HEK293T (cell line): ENCODE data around the gene DGKD.

Experiments
- CTCF ChIA-PET: fragments of 350-600 bp; formaldehyde crosslinking; extraction: SDS; loops from one replicate; lab custom pipeline; 2021; ENCODE audit warnings: antibody characterized with exemption, inconsistent platforms; lab: Yijun Ruan, JAX
- POLR2A ChIA-PET: fragments of 350-600 bp; formaldehyde crosslinking; extraction: SDS; loops from one replicate; lab custom pipeline; 2020; ENCODE audit warnings: antibody characterized with exemption, inconsistent platforms; lab: Yijun Ruan, JAX
- DNase-seq: peaks from one replicate; pipeline ENCODE4 v3.0.0; 2012; ENCODE audit warnings: mixed read lengths; ENCODE audit errors: extremely low spot score
- ARNT ChIP-seq: fragments of 450-650 bp; IDR thresholded peaks from 2 replicates; pipeline ENCODE4 v1.6.1; 2017; ENCODE audit warnings: mild to moderate bottlenecking
- BHLHE40 ChIP-seq: fragments of 450-650 bp; IDR thresholded peaks from 2 replicates; pipeline ENCODE4 v1.6.1; 2016; ENCODE audit warnings: mild to moderate bottlenecking, moderate library complexity, borderline replicate concordance
- CTBP1 ChIP-seq: fragments of 450-650 bp; IDR thresholded peaks from 2 replicates; pipeline ENCODE4 v1.6.1; 2016; ENCODE audit warnings: borderline replicate concordance
- ELF4 ChIP-seq: fragments of 450-650 bp; IDR thresholded peaks from 2 replicates; pipeline ENCODE4 v1.6.1; 2017; ENCODE audit warnings: antibody characterized with exemption
- FOXA1 ChIP-seq: fragments of 450-650 bp; IDR thresholded peaks from 2 replicates; pipeline ENCODE4 v1.6.1; 2016; ENCODE audit warnings: mild to moderate bottlenecking
- FOXK2 ChIP-seq: fragments of 450-650 bp; IDR thresholded peaks from 2 replicates; pipeline ENCODE4 v1.6.1; 2016; ENCODE audit warnings: mild to moderate bottlenecking
- FOXM1 ChIP-seq: fragments of 450-650 bp; IDR thresholded peaks from 2 replicates; pipeline ENCODE4 v1.6.1; 2017; ENCODE audit warnings: mild to moderate bottlenecking, borderline replicate concordance
- HDGF ChIP-seq: fragments of 450-650 bp; IDR thresholded peaks from 2 replicates; pipeline ENCODE4 v1.6.1; 2017; ENCODE audit warnings: antibody characterized with exemption, borderline replicate concordance
- L3MBTL2 ChIP-seq: fragments of 450-650 bp; conservative IDR thresholded peaks from 2 replicates; pipeline ENCODE4 v1.6.1; 2016; ENCODE audit warnings: mild to moderate bottlenecking
- LEF1 ChIP-seq: fragments of 450-650 bp; IDR thresholded peaks from 2 replicates; pipeline ENCODE4 v1.6.1; 2017; ENCODE audit warnings: mild to moderate bottlenecking, borderline replicate concordance
- NFRKB ChIP-seq: fragments of 450-650 bp; IDR thresholded peaks from 2 replicates; pipeline ENCODE4 v1.6.1; 2016; ENCODE audit warnings: mild to moderate bottlenecking, moderate library complexity
- SP1 ChIP-seq: fragments of 450-650 bp; IDR thresholded peaks from 2 replicates; pipeline ENCODE4 v1.6.1; 2017
- SUZ12 ChIP-seq: fragments of 450-650 bp; IDR thresholded peaks from 2 replicates; pipeline ENCODE4 v1.6.1; 2016; ENCODE audit warnings: mild to moderate bottlenecking
- TARDBP ChIP-seq: fragments of 450-650 bp; IDR thresholded peaks from 2 replicates; pipeline ENCODE4 v1.6.1; 2016
- ZNF384 ChIP-seq: fragments of 450-650 bp; IDR thresholded peaks from 2 replicates; pipeline ENCODE4 v1.6.1; 2016
- TF ChIP-seq, protein P1 (sequence below): fragments of 450-650 bp; IDR thresholded peaks from 2 replicates; pipeline ENCODE4 v1.6.1; 2016

DGKD gene

DNA sequence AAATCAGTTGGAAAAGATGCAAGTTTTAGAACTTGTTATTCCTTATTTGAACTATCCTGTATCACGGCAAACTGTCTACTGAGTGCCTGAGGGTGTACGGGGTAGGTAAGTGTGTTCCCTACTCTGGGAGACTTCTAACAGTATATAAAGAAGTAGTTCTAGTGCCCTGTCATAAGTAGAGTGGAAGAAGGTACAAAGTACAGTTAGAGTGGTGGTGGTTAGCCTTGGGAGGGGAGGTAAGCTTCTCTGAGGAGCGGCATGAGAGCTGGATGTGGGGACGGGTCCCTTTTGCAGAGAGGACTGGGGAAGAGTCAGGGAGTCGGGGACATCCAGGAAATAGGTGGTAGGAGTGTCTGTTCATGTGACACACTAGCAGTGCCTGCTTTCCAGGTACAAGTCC is 48.5 kb downstream of the DGKD start:
- TF ChIP-seq SUZ12 (no peak), L3MBTL2 (no peak), ZNF384 (no peak), NFRKB (no peak), TARDBP (no peak), LEF1 (no peak)
- TF ChIP-seq, protein P1, sequence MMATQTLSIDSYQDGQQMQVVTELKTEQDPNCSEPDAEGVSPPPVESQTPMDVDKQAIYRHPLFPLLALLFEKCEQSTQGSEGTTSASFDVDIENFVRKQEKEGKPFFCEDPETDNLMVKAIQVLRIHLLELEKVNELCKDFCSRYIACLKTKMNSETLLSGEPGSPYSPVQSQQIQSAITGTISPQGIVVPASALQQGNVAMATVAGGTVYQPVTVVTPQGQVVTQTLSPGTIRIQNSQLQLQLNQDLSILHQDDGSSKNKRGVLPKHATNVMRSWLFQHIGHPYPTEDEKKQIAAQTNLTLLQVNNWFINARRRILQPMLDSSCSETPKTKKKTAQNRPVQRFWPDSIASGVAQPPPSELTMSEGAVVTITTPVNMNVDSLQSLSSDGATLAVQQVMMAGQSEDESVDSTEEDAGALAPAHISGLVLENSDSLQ, result no peak
- DNase-seq, result no peak
- CTCF ChIA-PET, result no interaction called here
- POLR2A ChIA-PET, result no interaction called here

- DNase-seq, result peak; percentile 46
- POLR2A ChIA-PET, result no interaction called here
- no peak for TF ChIP-seq NFRKB
- TF ChIP-seq L3MBTL2, result no peak
- no peak for TF ChIP-seq SP1
- no peak for TF ChIP-seq SUZ12
- TF ChIP-seq TARDBP, result no peak
- CTCF ChIA-PET, result interaction anchor here (1.3 kb wide), 1 partner anchor 39 kb away, joined by 4 read pairs; no protein-coding TSS in a partner anchor
These were observed 49.9 kb downstream of the DGKD start for GRCh38 chr2:233404222-233404621.

- ChIA-PET CTCF (no interaction called here), POLR2A (no interaction called here)
- TF ChIP-seq ZNF384 (no peak), SUZ12 (no peak), ARNT (no peak), SP1 (no peak), TARDBP (no peak), LEF1 (no peak), BHLHE40 (no peak), CTBP1 (no peak), FOXM1 (no peak), ELF4 (no peak), HDGF (no peak), FOXK2 (no peak), FOXA1 (no peak), L3MBTL2 (no peak)
- TF ChIP-seq, protein P1, result no peak
- no peak for DNase-seq
These were observed 52.6 kb downstream of the DGKD start for GRCh38 chr2:233406865-233407264.

- TF ChIP-seq ELF4 (no peak), FOXK2 (no peak)
- CTCF ChIA-PET, result no interaction called here
- POLR2A ChIA-PET, result no interaction called here
- DNase-seq, result no peak
These were observed 53.5 kb downstream of the DGKD start for GRCh38 chr2:233407771-233408181.

DNA sequence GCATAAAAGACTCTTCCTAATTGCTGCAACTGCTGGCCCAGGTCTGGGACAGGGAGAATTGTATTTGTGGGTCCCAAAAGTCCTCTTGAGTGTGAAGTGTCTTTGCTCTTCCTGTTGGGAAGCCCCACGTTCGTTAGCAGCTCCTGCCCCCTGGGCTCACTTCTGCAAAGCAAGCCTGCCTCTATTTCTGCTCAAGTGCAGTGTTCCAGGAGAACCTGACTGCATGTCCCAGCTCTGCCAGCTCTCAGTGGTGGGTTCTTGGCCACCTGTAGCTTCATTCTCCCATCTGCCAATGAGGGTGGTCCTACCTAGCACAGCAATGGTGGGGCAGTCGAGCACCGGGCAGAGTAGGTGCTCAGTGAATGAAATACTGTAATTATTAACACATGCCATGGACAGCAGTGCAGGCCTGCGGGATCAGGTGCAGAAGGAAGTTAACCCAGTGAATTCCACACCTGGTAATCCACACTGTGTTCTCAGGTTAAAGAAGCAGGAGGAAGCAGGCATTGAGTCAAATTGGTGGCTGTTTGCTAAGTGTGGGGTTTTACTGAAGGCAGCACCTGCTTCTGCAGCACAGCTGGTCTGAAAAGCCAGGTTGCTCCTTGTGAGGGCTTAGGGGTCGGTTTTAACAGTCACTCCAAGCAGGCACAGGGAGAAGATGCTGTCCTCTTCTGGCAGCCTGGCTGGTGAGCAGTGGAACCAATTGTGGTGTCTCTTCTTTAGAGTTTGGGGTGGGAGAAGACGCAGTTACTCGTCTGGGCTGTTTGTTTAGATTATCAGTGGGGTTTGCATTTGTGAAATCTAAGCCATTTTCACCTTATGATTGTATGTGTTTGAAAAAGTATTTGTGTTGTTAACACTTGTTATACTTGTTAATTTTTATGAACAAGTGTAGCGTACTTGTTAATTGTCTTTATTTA is 54.3 kb downstream of the DGKD start:
- ChIA-PET CTCF (interaction anchor here (0.7 kb wide), 1 partner anchor 46 kb away, joined by 3 read pairs; no protein-coding TSS in a partner anchor), POLR2A (no interaction called here)
- DNase-seq, result no peak
- no peak for TF ChIP-seq HDGF
- TF ChIP-seq ZNF384, result no peak
- TF ChIP-seq CTBP1, result no peak
- TF ChIP-seq, protein P1, result no peak
- TF ChIP-seq LEF1, result no peak
- TF ChIP-seq FOXK2, result no peak
- no peak for TF ChIP-seq L3MBTL2
- TF ChIP-seq FOXM1, result no peak
- no peak for TF ChIP-seq BHLHE40
- TF ChIP-seq SP1, result no peak

- POLR2A ChIA-PET, result no interaction called here
- CTCF ChIA-PET, result no interaction called here
- TF ChIP-seq TARDBP (no peak), FOXA1 (no peak), ZNF384 (no peak)
- no peak for DNase-seq
These were observed 55.1 kb downstream of the DGKD start for GRCh38 chr2:233409286-233409991.
